Occipital lobe (tissue), 2 donors: ENCODE data around the gene PPP2R5B. TPM values are rescaled to one million over a fixed set of nuclear protein-coding genes. Genes with fewer than 3 reads are reported as not detected.
A peak's percentile ranks its signal among the peaks of the same experiment; 100 is the strongest.

ENCODE experiments used
- DNase-seq: peaks from one replicate; lab custom pipeline; 2025; lab: John Stamatoyannopoulos, UW
- total RNA-seq: library from RNA; depleted of rRNA; stranded (reverse); fragments of >200 nt; gene quantifications from one replicate; pipeline ENCODE4 v1.2.3, GENCODE V29; 2014

PPP2R5B gene
- total RNA-seq, 1 donor from 2014 or later = 22.8 TPM

DNA sequence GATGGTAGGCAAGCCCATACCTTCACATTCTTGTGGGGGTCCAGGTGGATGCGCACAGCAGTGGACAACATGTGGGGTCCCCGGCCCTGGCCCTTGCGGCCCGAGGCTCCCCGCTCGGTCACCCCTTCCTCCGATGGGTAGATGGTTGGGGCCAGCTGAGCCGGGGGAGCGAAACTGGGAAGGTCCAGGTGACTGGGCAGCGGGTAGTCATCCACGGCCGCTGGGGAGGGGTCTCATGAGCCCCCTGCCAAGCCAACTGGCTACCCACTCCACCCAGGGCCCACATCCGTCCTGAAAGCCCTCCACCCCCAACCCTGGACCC is 18.2 kb upstream of the PPP2R5B start:
- no peak for DNase-seq

DNA sequence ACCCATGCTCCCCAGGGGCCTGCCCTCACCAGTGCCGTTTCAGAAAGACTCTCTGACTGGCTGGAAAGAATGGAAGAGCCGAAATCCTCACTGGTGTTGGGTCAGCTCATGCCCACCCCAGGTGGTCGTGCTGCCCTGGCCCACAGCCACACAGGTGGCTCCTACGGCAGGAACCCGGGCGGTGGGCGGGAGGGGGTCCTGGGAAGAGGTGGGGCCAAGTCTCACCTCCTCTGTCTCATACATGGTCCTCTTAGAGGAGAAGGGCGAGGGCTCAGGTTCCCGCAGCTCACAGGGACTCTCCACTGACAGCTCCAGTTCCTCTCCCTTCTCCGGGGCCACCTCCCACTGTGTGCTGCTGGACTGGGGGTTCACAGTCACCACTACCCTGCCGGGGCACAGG is 15.7 kb upstream of the PPP2R5B start:
- no peak for DNase-seq

DNA sequence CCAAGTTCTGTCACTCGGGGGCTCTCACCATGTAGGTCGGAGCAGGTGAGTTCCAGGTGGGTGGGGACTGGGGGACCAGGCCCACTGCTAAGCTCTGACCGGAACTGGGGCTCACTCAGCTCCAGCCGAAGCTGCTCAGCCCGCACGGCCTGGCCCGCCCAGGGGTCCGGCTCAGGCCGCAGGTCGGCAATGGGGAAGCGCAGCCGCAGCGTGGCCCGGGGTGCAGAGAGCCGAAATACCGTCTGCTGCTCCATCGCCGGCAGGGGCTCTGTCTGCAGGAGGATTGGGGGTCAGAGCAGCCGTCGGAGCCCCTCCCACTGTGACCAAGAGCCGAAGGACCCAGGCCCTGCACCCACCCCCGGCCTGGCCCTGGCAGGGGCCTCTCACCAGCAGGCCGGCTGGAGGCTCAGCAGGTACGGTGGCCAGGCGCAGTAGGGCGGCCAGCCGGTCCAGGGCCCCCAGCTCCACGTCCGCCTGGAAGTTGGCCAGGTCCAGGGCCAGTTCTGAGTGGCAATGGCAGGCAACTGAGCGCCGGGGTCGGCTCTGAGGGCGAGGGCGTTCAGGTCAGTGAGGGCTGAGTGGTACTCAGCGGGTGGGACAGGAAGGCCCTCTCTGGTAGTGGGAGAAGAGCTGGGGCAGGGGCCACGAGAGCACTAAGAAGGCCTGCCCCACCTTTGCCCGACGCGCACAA is 14.7 kb upstream of the PPP2R5B start:
- no peak for DNase-seq

DNA sequence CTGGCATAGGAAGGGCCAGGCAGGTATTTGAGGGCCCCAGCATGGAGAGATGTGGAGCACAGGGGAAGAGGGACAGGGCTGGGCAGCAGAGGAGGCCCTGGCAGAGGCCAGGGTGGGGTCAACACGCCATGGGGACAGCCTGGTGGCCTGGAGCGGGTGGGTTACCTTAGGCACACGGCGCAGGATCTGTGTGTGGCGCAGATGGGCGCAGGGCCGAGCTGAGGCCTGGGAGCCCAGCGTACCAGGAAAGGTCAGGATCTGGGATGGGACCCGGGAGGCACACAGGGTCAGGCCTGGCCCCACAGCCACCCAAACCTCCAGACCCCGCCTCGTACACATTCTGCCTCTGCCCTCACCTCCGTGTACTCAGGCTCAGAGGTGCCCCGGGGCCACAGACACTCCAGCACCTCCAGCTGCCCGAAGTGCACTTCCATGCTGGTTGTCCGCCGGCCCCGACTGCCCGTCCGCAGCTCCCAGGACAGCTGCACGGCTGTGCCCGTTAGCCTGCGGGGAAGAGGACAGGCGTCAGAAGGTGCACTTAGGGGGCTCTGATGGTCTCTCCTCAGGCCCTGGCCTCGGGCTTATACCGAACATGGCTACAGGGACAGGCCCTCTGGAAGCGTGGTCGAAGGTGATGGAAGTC is 13.9 kb upstream of the PPP2R5B start:
- DNase-seq = no peak

DNA sequence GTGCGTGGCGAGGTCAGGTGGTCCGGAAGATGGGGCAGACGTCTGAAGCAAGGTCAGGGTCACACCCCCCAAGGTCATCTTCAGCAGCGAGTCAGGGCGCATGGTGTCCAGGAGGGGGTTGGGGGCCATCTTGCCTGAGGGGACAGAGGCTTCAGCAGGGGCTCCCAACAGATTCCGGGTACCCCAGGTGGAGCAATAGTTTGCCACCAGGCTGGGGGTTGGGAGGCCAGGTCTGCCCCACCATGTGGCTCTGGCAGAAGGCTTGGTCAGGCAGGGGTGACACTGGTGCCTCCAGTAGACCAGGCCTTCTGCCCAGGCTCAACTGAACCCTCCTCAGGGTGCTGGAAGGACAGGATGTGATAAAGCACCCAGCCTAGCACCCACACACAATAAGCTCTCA is 13.3 kb upstream of the PPP2R5B start:
- DNase-seq = no peak

DNA sequence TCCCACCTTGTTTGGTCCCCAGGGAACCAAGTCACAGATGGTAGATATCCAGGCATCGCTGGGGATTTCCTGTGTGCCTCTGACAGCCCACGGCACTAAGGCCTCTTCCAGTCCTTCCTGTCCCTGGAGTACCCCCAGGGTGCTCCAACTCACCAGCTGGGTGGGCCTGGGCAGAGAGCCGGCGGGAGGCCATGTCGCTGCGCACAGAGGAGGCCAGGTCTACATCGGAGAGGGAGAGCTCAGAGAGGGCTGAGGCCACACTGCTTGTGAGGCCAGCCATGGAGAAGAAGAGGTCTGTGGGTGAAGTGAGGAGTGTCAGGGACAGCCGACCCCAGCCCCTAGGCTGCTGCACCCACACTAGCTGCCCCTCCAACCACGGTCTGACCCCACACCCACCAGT is 12.8 kb upstream of the PPP2R5B start:
- DNase-seq = no peak

DNA sequence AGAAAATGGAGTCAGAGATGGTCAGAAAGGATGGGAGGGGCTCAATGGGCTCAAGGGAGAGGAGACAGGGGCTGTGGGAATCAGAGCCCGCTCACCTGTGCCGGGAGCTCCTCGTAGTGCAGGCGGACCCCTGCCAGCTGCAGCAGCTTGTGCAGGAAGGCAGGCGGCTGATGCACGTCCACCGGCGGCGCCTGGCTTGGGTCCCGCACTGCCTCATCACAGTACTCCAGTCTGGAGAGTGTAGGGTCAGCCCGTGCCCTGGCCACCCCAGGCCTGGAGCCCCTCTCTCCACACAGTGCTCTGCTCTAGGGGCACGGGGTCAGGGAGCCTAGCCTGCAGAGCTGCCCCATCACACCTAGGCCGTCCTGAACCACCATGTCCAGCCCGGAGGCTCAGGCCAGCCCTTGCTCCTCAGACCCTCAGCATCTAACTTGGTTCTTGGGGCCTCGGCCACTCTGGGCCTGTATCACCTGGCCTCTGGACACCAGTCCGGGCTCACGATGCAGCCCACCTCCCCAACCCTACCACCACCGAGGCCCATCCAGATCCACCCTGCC is 11.2 kb upstream of the PPP2R5B start:
- no peak for DNase-seq

DNA sequence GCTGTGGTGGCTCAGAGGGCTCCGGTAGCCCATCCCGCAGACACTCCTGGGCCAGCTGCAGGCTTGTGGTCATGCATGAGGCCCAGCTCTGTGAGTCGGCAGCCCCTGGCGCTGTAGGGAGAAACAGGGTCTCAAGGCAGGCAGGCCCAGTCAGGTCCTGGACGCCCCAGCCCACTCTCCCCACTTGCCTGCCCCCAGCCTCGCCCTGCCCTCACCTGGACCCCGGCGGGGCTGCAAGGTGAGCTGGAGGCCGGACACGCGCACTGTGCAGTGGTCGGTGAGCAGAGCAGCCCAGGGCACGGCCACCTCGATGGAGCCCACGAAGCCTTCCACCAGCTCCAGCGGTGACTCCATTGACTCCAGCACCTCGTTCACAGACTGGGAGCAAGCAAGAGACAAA is 10.4 kb upstream of the PPP2R5B start:
- DNase-seq = no peak

DNA sequence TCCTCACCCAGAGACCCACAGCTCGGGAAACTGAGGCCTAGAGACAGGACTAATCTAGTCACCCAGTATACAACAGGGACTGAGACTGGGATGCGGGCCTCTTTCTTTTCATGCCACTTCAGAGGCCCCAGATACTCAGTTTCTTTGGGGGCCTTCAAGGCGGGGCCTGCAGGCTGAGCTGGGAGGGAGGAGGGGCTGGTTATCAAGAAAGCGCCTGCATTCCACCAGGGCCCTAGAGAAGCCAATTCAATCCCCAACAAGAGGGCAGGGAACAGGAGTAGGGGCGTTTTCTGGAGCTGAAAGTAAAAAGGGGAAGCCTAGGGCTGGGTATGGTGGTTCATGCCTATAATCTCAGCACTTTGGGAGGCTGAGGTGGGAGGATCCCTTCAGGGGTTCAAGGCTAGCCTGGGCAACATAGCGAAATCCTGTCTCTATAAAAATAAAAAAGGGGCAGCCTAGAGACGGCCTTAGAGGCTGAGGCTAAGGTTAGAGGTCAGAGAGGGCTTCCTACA is 9.1 kb upstream of the PPP2R5B start:
- DNase-seq = no peak

DNA sequence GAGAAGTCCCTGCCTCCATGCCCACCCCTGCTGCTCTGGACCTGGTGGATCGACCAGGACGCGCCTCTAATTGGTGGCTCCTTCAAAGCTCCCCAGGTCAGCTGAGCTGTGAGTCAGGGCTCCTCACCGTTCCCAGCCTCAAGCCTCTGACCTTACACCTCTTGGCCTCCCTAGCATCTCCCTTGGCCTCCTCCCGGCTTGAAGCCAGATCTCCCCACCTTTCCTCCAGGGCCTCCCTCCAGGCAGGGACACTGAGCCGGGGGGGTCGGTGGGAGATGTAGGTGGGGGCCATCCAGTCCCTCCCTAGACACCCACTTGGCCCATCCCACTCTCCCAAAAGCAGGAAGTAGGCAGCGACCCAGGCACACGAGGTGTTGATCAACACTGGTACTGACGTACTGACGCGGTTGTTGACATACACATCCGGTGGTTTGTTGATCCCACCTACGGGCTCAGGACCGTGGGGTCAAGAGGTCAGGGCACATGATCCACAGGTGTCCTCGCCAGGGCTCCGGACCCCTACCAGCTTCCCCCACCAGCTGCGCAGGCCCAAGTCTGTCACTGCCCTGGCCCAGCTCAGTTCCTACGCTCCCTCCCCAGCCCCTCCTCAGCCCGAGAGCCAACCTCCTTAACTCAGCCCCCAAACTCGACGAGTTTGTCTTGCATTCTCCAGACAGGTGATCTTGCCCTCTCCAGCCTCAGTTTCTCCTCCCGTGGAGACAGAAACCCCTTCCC is 8.3 kb upstream of the PPP2R5B start:
- DNase-seq = no peak

DNA sequence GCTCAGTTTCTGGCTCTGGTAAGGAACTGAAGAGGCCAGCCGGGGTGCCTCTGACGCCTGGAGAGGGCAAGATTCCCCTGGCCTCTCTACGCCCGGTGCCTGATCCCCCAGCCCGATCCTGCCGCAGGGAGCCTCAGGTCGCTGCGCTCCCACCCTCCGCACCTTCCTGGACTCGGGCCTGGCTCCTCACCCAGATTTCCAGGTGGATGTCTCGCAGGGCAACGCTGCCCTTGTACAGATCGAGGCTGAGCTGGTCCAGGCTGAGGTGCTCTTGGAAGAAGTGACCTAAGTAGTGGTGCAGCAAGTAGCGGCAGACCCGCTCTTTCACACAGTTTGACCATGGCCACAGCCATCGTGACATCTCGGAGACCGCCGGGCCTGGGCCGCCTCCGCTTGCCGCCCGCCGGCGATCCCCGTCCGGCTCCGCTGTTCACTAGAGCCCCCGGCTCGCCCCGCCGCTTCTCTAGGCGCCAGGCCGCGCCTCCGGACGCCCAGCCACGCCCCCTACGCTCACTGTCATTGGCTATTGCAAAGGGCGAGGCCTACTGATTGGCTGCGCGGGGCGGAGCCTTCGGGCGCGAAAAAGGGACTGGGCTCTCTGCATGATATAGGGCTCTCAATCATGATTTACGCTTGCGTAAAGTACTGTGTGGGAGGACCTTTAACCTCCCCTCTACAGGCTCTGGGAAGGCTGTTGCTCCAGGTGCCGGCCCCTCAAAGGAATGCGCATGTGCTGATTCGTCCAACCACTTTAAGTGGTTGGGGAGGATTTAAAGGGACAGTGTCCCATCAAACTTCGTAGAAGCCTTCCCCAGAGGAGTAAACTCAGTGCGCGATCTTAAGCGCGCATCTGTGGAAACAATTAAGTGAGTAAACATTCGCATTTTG is 7.5 kb upstream of the PPP2R5B start, which contains the start of gene ATG2A:
Gene ATG2A, minus strand, starts transcription at position 435 of the 888 bp plus-strand sequence. Its CDS starts 74 bp downstream, at position 361.
- peak; percentile 97 for DNase-seq

DNA sequence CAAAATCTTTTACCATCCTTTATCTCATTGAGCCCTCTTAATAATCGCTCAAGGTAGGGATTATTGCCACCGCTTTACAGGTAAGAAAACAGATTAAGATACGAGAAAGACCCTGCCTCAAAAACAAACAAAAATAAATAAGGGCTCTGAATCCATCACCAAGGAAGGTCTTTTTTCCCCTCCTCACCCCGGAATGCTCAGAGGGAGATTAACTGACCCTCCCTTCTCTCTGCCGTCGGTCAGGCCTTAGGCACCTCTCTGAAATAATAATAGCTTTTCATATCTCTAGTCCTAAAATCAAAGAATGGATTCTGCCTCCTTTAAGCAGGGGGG is 6.9 kb upstream of the PPP2R5B start:
- no peak for DNase-seq

DNA sequence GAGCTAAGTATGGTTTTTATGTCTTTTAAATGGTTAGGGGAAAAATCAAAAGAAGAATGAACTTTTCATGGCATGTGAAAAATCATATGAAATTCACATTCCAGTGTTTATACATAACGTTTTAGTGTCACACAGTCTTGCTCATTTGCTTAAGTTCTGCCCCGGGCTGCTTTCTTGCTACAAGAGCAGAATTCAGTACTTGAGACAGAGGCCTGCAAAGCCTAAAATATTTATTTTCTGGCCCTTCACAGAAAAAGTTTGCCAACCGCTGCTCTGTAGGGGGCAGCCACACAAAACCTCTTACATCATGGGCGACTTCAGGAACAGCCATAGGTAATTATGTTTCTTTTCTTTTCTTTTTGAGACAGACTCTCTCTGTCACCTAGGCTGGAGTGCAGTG is 6.5 kb upstream of the PPP2R5B start:
- DNase-seq = no peak

DNA sequence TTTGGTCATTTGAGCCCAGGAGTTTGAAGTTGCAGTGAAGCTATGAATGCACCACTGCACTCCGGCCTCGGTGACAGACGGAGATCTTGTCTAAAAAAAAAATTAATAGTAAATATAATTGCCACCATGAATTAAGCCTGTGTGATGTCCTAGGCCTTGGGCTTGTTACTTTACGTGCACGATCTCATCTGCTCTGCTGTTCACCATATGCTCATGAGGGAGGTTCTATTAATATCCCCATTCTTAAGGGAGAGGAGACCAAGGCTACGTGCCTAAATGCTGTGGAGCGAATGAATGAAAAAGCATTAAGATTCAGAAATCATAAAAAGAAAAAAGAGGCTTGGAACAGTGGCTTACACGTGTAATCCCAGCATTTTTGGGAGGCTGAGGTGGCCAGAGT is 4.9 kb upstream of the PPP2R5B start:
- DNase-seq = no peak

DNA sequence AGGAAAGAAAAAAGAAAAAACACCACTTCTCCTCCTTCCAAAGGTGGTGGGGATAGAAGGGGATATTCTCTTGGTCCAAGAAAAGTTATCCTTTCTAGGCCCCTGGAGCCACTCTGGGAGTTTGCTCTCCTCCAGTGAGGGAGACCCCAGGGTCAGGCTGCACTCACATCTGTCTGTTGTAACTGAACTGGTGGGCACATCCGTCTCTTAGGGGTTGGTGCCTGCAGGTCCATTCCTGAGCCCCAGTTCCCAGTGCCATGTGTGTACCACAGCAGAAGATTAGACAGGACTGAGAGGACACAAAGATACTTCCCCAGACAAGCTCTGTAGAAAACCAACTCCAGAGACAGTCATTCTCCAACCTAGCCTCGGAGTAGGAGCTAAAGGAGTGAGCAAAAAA is 4.4 kb upstream of the PPP2R5B start:
- no peak for DNase-seq

DNA sequence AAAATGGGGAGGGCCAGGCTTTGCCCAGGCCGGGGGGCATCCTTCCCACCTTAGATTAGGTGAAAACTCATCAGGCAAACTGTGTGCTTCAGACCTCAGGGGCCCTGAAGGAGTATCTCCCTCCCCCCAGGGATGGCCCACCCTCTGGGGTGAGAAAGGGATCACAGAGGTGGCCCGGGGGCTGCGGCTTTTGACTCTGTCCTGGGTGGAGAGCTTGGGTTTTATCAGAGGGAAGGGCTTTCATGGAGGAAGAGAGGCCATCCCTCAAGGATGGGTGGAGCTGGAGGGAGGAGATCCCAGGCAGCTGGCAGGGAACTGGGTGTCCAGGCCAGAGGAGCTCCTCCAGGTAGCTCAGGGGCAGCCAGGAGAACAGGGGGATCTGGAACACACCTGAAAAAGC is 3.1 kb upstream of the PPP2R5B start:
- no peak for DNase-seq

DNA sequence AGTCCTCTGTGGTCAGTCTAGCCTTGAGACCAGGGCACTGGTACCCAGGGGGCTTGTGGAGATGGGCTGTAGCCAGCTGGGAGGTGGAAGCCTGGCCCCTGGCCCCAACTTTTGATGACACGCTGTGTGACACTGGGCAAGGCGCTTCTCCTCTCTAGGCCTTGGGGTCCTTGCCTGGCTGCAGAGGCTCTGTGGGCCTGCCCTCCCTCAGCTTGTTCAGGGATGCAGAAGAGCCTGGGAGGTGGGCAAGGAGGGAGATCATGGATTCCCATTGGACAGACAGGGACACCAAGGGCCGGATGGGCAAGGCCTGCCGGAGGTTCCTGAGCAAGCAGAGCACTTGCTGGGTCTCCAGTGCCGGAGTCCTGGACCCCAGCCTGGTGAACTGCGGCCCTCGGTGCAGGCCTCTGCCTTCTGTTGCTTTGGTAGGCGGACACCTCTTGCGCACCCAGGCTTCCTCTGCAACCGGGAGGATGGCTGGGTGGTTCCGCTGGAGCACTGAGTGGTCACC is 1.3 kb upstream of the PPP2R5B start:
- DNase-seq = no peak

DNA sequence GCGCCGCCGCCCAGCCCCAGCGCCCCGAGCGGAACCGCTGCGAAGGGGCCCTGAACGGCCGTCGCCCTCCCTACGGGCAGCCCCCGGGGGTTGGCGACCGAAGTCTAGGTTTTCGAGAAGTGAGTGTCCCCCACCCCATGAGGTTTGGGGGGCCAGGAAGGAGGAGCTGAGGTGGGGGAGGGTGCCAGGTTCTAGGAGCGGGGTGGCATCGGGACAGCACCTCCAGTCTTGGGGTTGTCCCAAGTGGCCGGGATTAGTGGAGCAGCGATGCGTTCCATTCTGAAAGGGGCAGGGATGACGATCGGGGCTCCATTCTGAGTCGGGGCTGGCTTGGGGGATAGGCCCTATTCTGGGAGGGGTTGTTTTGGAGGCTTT is 408 bp downstream of the PPP2R5B start:
- no peak for DNase-seq

DNA sequence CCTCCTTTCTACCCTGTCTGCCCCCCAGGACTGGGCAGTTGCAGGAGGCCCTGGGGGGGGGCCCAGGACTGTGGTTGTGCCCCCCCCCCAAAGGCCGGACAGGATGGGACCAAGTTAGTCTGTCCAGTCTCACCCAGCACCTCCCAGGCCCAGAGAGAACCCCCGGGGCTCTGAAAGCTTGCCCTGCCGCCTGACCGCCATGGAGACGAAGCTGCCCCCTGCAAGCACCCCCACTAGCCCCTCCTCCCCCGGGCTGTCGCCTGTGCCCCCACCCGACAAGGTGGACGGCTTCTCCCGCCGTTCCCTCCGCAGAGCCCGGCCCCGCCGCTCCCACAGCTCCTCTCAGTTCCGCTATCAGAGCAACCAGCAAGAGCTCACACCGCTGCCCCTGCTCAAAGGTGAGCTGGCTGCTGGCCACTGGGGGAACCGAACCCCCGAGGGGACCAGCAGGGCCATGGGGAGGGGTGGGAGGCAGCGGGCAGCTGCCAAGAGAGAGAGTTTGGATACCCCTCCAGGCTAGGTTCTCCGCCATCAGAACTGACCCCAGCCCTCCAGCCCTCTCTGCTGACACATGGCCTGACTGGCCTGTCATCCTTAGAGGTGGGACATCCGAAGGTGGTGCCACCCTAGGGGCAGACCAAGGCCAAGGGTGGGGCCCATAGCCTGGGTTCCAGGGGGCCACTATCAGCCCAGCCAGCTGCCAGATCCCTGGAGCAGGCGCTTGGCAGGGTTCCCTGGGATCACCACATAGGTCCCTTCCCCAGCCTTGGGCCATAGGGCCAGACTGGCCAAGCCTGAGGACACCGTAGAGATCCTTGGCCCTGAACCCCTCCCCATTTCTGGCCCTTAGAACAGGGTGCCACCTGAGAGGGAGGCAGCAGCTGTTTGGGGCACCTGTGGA is 1.3 kb downstream of the PPP2R5B start:
- no peak for DNase-seq

DNA sequence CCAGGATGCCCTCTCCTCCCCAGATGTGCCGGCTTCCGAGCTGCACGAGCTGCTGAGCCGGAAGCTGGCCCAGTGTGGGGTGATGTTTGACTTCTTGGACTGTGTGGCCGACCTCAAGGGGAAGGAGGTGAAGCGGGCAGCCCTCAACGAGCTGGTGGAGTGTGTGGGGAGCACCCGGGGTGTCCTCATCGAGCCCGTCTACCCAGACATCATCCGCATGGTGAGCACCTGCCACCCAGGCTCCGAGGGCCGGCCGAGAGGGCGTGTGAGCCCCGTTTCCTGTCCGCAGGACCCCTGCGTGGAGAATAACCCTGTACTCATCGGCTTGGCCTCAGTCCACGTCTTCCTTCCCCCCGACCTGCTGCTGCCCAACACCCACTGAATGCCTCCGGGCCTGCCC is 2.2 kb downstream of the PPP2R5B start:
- no peak for DNase-seq
